GM10248 (cell line): Measurements from ENCODE around the gene GH1.
"Not testable (repeated sequence)": the region's sequence is repeated elsewhere in the genome, so short reads cannot be mapped to it uniquely, and the experiment has no call there.

Experiments
- CTCF ChIA-PET: fragments of 300-600 bp; sonication (Branson Sonifier 250); formaldehyde crosslinking; extraction: SDS; loops from one replicate; lab custom pipeline; 2021; ENCODE audit warnings: antibody characterized with exemption; lab: Yijun Ruan, JAX
- POLR2A ChIA-PET: fragments of 350-650 bp; sonication (Branson Sonifier 250); formaldehyde crosslinking; extraction: SDS; loops from one replicate; lab custom pipeline; 2020; ENCODE audit warnings: antibody characterized with exemption; lab: Yijun Ruan, JAX
- DNase-seq: peaks from one replicate; pipeline ENCODE4 v3.0.0; 2012; ENCODE audit errors: extremely low spot score
- TF ChIP-seq, protein P1 (sequence below): IDR thresholded peaks from 2 replicates; pipeline ENCODE4 v1.5.1; 2012; ENCODE audit warnings: mild to moderate bottlenecking, low read depth; ENCODE audit errors: extremely low read depth, missing control alignments, control extremely low read depth

Gene GH1

DNA sequence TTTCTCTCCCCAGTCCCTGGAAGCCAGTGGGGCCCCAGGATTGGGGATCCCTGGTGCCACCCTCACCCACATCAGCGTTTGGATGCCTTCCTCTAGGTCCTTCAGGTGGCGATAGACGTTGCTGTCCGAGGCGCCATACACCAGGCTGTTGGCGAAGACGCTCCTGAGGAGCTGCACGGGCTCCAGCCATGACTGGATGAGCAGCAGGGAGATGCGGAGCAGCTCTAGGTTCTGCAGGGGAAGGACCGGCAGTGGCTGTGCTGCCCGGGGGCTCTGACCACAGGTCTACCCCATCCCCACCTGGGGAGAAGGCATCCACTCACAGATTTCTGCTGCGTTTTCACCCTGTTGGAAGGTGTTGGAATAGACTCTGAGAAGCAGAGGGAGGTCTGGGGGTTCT, 37.9 kb downstream of the GH1 start:
- ChIA-PET CTCF (interaction anchor here (0.7 to 3.8 kb wide), 5 partner anchors 9 to 66 kb away, joined by 3 to 17 read pairs (median 9); no protein-coding TSS in a partner anchor), POLR2A (no interaction called here)
- no peak for DNase-seq
- TF ChIP-seq, protein P1, sequence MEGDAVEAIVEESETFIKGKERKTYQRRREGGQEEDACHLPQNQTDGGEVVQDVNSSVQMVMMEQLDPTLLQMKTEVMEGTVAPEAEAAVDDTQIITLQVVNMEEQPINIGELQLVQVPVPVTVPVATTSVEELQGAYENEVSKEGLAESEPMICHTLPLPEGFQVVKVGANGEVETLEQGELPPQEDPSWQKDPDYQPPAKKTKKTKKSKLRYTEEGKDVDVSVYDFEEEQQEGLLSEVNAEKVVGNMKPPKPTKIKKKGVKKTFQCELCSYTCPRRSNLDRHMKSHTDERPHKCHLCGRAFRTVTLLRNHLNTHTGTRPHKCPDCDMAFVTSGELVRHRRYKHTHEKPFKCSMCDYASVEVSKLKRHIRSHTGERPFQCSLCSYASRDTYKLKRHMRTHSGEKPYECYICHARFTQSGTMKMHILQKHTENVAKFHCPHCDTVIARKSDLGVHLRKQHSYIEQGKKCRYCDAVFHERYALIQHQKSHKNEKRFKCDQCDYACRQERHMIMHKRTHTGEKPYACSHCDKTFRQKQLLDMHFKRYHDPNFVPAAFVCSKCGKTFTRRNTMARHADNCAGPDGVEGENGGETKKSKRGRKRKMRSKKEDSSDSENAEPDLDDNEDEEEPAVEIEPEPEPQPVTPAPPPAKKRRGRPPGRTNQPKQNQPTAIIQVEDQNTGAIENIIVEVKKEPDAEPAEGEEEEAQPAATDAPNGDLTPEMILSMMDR: no peak

DNA sequence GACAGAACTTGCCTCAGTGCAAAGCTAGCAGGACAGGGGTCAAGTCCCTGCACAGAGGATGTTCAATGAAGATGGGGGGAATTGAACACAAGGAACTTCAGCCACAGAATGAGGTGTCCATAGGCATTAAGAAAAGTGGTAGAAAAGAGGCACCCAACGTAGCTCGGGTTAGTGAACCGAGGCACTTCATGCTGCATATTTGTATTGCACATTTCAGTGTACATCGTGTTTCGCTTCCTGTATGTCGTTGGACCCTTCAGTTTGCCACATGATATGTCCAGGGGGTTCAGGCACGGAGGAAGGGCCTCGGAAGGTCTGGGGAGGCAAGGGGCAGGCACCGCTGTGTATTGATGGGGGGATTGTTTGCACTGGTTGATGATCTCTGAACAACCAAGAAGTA, 40.2 kb downstream of the GH1 start:
- POLR2A ChIA-PET, DNase-seq: not testable (repeated sequence)
- CTCF ChIA-PET: interaction anchor here (1.2 to 3.8 kb wide), 6 partner anchors 9 to 68 kb away, joined by 3 to 17 read pairs (median 6); no protein-coding TSS in a partner anchor

DNA sequence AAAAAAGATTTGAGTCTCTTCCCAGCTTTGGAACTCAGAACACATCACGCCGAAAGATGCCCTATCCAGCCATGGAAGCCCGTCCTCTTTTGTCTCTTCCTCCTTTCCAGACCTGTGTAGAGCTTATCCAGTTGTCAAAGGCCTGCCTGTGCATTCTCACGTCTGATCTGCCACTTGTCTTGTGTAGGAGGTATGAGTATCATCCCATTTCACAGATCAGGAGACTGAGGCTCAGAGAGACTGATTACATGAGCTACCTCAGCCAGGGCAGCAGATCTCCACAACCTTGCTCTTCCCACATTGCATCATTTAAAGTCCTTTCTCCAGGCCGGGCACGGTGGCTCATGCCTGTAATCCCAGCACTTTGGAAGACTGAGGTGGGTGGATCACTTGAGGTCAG, 43.9 kb downstream of the GH1 start:
- POLR2A ChIA-PET, DNase-seq: not testable (repeated sequence)
- CTCF ChIA-PET: interaction anchor here (0.6 to 1.1 kb wide), 3 partner anchors 9 to 17 kb away, joined by 3 to 6 read pairs (median 3); no protein-coding TSS in a partner anchor

DNA sequence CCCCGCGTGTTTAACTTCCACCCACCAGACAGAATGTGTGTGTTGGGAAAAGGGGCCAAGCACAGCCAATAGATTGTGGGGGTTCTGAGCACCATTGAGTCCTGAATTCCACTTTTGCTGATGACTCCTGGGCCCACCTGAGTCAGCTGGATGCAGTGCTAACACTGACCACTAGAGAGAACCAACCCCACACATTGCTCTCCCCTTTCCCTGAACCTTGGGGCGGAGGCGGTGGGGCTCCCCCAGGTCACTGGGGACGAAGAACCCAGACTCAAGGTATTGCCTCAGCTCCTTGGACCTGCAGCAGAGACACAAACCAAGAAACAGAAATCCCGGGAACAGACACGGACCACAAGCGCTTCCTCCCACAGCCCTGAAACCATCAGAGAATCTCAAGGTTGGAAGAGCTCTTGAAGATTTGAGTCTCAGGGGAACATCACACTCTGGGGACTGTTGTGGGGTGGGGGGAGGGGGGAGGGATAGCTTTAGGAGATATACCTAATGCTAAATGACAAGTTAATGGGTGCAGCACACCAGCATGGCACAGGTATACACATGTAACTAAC, 44.5 kb downstream of the GH1 start:
- DNase-seq, POLR2A ChIA-PET: not testable (repeated sequence)
- CTCF ChIA-PET: interaction anchor here (0.6 to 1.1 kb wide), 4 partner anchors 9 to 26 kb away, joined by 3 to 6 read pairs (median 3); no protein-coding TSS in a partner anchor

DNA sequence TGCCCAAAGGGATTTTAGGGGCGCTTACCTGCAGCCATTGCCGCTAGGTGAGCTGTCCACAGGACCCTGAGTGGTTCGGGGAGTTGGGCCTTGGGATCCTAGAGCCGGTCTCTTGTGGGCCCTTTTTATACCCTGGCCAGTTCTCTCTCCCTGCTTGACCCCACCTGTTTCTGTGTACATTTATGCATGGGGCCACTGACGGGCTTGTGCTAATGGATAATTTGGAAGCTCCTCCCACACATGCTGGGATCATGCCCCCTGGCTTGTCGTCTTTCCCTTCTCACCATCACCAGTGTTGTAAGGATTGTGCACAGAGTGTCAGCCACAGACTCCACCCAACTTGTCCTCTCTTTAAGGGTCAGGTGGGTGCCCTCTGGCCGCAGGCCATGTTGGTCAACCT, 45.1 kb downstream of the GH1 start, which contains the start of gene CSH2:
CSH2 (minus strand) TSS at position 101 of the 400 bp plus-strand sequence; CDS start at position 38, 63 bp downstream.
- POLR2A ChIA-PET, DNase-seq: not testable (repeated sequence)
- CTCF ChIA-PET: interaction anchor here (0.7 to 1.1 kb wide), 2 partner anchors 15 to 25 kb away, joined by 3 to 6 read pairs; no protein-coding TSS in a partner anchor

DNA sequence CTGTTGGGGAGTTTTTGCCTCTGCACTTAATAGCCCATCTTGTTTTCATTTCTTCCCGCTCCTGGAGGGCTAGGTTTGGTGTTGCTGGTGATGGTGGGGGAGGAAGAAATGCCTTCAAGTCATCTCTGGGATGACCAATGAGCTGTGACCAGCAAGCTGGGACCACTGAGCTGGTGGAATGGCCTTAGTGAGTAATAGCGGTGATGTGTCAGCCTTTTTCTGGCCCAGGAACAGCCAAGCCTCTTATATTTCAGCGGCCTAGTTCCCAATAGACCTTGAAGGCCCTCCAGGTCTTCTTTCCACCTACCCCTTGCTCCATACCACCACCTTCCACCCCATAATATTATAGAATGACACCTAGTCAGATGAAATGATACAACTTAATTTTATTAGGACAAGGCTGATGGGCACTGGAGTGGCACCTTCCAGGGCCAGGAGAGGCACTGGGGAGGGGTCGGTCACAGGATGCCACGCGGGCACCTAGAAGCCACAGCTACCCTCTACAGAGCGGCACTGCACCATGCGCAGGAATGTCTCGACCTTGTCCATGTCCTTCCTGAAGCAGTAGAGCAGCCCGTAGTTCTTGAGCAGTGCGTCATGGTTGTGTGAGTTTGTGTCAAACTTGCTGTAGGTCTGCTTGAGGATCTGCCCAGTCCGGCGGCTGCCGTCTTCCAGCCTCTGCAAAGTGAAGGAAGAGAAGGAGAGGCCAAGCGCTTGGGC, 46.8 kb downstream of the GH1 start:
- DNase-seq, POLR2A ChIA-PET: not testable (repeated sequence)
- CTCF ChIA-PET: interaction anchor here (2.9 kb wide), 1 partner anchor 9 kb away, joined by 9 read pairs; the partner anchor contains the start of gene GH2

DNA sequence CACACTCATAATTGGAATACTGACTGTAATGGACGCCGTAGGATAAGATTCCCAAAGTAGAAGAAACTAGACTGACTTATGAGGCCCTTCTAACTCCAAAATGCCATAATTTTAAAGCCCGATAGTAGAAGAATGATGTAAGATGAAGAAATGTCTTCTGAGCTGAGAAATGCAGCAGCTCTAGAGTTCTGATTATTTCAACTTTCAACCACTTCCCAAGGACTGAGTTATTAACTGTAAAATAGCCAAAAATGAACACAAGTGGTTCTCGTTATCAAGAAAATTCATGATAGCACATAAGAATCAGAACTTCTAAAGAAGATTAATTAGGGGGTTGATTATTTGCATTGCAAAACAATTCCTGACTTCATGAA, 48.4 kb downstream of the GH1 start:
- DNase-seq, POLR2A ChIA-PET: not testable (repeated sequence)
- CTCF ChIA-PET: interaction anchor here (1.0 to 2.9 kb wide), 3 partner anchors 8 to 11 kb away, joined by 3 to 9 read pairs (median 8); partner anchors contain the start of gene GH2

DNA sequence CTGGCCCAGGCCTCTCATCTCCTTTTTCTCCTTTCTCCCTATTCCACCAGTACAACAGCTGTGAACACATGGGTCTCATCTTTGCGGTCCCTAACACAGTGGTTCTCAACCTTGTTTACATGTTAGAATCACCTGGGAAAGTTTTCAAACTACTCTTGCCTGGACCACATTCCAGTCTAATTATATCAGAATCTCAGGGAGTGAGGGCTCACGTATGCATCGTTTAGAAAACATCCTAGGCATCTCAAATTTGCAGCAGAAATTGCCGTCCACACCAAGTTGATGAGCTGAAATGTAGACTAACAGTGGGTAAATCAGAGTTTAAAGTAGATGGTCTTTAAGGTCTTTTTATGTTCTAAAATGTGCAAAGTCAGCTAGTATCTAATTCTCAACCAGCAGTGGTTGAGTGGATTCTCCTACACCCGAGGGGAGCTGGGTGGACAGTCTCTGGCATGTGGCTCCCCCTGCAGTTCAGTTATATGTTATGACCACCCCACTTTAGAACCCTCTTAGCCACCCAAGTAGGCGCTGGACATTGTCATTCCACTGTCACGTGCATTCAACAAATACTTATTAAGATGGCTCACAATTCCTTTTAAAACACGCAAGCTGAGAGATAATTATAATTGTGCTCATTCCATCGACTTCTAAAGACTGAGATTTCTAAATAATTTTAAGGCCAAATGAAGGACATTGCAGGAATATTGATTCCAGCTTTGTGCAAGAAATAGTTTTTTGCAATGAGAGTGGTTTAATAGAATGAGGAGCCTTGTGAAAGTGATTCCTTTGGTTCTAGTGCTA, 48.9 kb downstream of the GH1 start:
- CTCF ChIA-PET: interaction anchor here (0.8 to 2.9 kb wide), 5 partner anchors 9 to 27 kb away, joined by 3 to 9 read pairs (median 3); partner anchors contain the start of genes GH2 and SMARCD2
- POLR2A ChIA-PET, DNase-seq: not testable (repeated sequence)
